ENCODE measurements around the gene THADA. TPM values are rescaled to one million over a fixed set of nuclear protein-coding genes. Genes with fewer than 3 reads are reported as not detected.
"Not testable (repeated sequence)": the region's sequence is repeated elsewhere in the genome, so short reads cannot be mapped to it uniquely, and the experiment has no call there.

Gene THADA
- polyA plus RNA-seq, 3 donors from 2014 or later: 4.2 to 16.2 (median 8.9) TPM

DNA sequence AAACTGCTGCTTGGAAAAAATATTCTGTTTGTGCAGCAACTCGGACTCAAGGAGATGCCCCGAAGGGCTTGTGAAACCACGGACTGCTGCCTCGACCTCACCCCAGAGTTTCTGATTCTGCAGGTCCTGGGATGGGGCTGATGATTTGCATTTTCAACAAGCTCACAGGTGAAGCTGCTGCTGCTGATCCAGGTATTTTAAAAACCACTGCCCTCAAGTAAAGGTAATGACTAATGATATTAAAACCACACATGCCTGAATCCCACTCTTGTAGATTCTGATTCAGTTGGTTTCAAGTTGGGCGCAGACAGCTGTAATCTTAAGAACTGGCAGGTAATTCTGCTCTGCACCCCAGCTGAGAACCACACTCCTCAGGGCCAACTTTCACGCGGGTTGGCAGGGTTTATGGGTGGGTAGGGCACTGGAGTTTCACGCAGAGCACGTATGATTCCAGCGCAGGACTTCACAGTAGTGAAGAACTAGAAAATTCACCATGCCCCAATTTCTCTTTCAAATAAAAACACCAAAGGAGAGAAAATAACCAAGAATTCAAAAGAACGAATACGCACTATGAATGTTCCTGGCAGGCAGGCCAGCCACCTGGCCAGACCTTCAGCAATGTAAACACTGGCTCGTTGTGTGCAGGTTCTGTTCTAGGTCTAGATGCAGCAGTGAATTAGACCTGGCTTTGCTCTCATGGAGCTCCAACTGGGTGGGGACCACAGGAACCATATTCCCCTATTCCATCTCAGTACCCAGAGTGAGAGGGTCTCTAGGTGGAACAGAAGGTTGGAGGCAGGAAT, 294.9 kb downstream of the THADA start:
- no peak for DNase-seq
- Mint-ChIP-seq H3K27me3 (ENCODE audit: low read depth in 3 of 3) (peaks cover 0 to 2% (median 0%) of the 10 kb centered on the region in 3 donors), H3K4me1 (no peaks in the 10 kb centered on the region), H3K4me3 (no peak overlapping the region), H3K36me3 (peaks cover 0 to 4% (median 0%) of the 10 kb centered on the region in 3 donors), H3K9me3 (no peaks in the 10 kb centered on the region), H3K27ac (no peak overlapping the region)

DNA sequence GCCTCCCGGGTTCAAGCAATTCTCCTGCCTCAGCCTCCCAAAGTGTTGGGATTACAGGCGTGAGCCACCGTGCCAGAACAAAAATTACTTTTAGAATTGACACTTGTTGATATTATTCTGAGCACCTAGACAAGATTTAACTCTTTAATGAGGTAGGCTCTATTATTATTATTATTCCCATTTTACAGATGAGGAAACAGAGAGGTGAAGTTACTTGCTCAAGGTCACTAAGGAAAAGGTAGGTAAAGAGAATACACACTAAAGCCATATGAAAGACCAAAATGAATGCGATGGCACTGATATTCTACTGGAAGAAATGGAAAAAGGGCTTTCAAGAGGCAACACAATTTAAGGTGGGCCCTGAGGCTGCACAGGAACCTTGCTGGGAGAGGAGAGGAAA, 295.6 kb downstream of the THADA start:
- Mint-ChIP-seq H3K27me3 (ENCODE audit: low read depth in 3 of 3) (no peaks in the 10 kb centered on the region), H3K9me3 (no peaks in the 10 kb centered on the region), H3K4me3 (no peak overlapping the region), H3K27ac (peak overlapping the region in 1 of 6 donors; percentile 2), H3K36me3 (peaks cover 0 to 4% (median 0%) of the 10 kb centered on the region in 3 donors), H3K4me1 (no peaks in the 10 kb centered on the region)
- DNase-seq: no peak

DNA sequence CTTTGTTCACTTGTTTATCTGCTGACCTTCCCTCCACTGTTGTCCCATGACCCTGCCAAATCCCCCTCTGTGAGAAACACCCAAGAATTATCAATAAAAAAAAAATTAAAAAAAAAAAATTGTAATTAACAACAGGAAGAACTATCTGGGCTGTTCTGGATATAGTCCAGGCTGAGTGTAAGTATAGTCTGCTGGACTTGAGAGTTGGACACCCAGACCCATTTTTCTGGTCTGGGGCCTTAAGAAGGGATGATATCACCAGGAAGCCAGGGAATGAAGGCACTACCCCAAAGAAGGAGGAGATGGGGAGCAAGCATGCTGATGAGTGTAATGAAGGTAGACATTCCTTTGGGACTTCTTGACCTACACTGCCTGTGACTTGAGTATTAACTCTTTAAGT, 297.3 kb downstream of the THADA start:
- Mint-ChIP-seq H3K9me3 (no peaks in the 10 kb centered on the region), H3K27me3 (ENCODE audit: low read depth in 3 of 3) (peaks cover 0 to 1% (median 0%) of the 10 kb centered on the region in 3 donors), H3K27ac (no peak overlapping the region), H3K4me3 (no peak overlapping the region), H3K36me3 (peaks cover 0 to 4% (median 0%) of the 10 kb centered on the region in 3 donors), H3K4me1 (peaks cover 11 to 13% of the 10 kb centered on the region in 2 donors)
- no peak for DNase-seq

DNA sequence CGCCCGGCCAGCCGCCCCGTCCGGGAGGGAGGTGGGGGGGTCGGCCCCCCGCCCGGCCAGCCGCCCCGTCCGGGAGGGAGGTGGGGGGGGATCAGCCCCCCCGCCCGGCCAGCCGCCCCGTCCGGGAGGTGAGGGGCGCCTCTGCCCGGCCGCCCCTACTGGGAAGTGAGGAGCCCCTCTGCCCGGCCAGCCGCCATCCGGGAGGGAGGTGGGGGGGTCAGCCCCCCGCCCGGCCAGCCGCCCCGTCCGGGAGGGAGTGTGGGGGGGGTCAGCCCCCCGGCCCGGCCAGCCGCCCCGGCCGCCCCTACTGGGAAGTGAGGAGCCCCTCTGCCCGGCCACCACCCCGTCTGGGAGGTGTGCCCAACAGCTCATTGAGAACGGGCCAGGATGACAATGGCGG, 298.1 kb downstream of the THADA start:
- H3K27me3 Mint-ChIP-seq (ENCODE audit: low read depth in 3 of 3); DNase-seq; H3K4me3 Mint-ChIP-seq; H3K36me3 Mint-ChIP-seq; H3K27ac Mint-ChIP-seq; H3K9me3 Mint-ChIP-seq: not testable (repeated sequence)
- peaks cover 11 to 14% of the 10 kb centered on the region in 2 donors for H3K4me1 Mint-ChIP-seq

DNA sequence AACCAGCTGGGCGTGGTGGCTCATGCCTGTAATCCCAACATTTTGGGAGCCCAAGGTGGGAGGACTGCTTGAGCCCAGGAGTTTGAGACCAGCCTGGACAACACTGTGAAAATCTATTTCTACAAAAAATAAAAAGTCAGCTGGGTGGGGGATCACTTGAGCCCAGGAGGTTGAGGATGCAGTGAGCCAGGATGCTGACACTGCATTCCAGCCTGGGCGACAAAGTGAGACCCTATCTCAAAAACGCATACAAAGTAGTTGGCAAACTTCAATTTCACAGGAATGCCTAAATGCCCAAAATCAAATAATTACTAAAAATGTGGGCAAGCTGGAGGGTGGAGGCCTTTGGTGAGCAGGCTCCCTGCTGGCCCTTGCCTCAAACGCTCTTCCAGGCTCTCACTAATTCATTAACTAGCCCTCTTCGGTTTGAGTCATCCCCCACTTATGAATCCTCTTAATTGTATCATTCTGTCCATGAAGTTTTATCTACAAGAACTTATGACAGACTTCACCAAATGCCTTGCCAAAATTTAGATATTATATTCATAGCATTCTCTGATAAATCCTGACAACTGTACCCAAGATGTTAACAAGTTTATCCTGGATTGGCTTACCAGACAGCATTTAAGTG, 300.8 kb downstream of the THADA start:
- H3K4me3 Mint-ChIP-seq: no peak overlapping the region
- peak overlapping the region in 4 of 6 donors; percentile 2 to 72 (median 49) for H3K27ac Mint-ChIP-seq
- peaks cover 12 to 23% (median 12%) of the 10 kb centered on the region in 3 donors for H3K36me3 Mint-ChIP-seq
- peaks cover 11 to 14% of the 10 kb centered on the region in 2 donors for H3K4me1 Mint-ChIP-seq
- no peaks in the 10 kb centered on the region for H3K9me3 Mint-ChIP-seq
- H3K27me3 Mint-ChIP-seq (ENCODE audit: low read depth in 3 of 3): peaks cover 0 to 2% (median 1%) of the 10 kb centered on the region in 3 donors
- no peak for DNase-seq

- peaks cover 0 to 2% (median 1%) of the 10 kb centered on the region in 3 donors for H3K27me3 Mint-ChIP-seq (ENCODE audit: low read depth in 3 of 3)
- peaks cover 11 to 14% of the 10 kb centered on the region in 2 donors for H3K4me1 Mint-ChIP-seq
- no peaks in the 10 kb centered on the region for H3K9me3 Mint-ChIP-seq
- H3K4me3 Mint-ChIP-seq: no peak overlapping the region
- peaks cover 16 to 27% (median 18%) of the 10 kb centered on the region in 3 donors for H3K36me3 Mint-ChIP-seq
- peak overlapping the region; percentile 46 to 85 (median 64) for H3K27ac Mint-ChIP-seq
- peak in 2 of 3 donors; percentile 12 to 39 for DNase-seq
These were observed 301.8 kb downstream of the THADA start for GRCh38 chr2:43293744-43294695.

DNA sequence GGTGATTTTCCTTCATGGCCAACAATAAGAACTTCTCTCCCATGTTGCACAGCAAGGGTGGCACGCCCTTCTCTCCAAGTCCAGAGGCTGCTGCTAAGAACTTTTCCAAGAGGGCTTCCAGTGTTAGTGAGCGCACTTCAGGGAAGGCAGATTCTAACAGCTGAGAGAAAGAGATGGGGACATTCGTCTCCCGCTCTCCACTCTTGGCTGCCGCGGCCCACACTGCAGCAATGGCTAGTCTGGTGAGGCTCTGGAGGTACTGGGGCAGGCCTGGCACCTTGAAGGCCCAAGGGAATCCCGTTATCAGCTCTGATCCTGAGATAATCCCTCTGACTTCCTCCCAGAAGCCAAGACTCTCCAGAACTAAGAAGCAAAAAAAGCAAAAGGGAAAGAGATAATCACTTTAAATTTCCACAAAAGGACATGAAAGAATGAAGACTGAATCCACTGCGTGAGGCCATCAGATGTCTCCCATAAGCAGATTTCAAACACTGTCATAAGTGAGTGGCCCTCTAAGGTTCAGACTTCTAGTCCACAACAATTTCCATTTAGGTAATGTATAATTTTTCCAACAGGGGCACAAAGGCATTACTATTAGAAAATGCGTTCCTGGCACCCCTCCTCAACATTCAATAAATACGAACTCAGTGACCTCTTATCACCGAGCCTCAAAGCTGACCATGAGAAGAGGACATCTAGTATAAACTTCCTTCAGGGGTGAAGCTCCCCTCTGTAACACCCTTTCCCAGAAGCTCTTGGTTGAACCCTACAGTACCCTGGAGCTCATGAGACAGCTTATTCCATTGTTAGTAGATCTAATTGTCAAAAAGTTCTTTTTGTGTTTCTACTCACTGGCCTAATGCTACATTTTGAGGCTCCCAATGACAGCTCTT, 302.7 kb downstream of the THADA start:
- Mint-ChIP-seq H3K27me3 (ENCODE audit: low read depth in 3 of 3) (peaks cover 0 to 2% (median 1%) of the 10 kb centered on the region in 3 donors), H3K4me3 (no peak overlapping the region), H3K27ac (peak overlapping the region in 3 of 6 donors; percentile 46 to 85 (median 65)), H3K4me1 (peaks cover 11 to 14% of the 10 kb centered on the region in 2 donors), H3K9me3 (no peaks in the 10 kb centered on the region), H3K36me3 (peaks cover 20 to 30% (median 24%) of the 10 kb centered on the region in 3 donors)
- no peak for DNase-seq

- Mint-ChIP-seq H3K27ac (no peak overlapping the region), H3K4me3 (no peak overlapping the region), H3K9me3 (no peaks in the 10 kb centered on the region), H3K4me1 (peaks cover 11 to 14% of the 10 kb centered on the region in 2 donors), H3K36me3 (peaks cover 20 to 36% (median 29%) of the 10 kb centered on the region in 3 donors), H3K27me3 (ENCODE audit: low read depth in 3 of 3) (peaks cover 0 to 2% (median 1%) of the 10 kb centered on the region in 3 donors)
- DNase-seq: no peak
These were observed 303.5 kb downstream of the THADA start for GRCh38 chr2:43292297-43292696.

- Mint-ChIP-seq H3K27ac (no peak overlapping the region), H3K9me3 (peaks cover 1 to 9% (median 6%) of the 10 kb centered on the region in 6 donors), H3K4me1 (peaks cover 8 to 9% of the 10 kb centered on the region in 2 donors), H3K27me3 (ENCODE audit: low read depth in 3 of 3) (peaks cover 0 to 2% (median 1%) of the 10 kb centered on the region in 3 donors), H3K4me3 (no peak overlapping the region), H3K36me3 (peaks cover 45 to 66% (median 55%) of the 10 kb centered on the region in 3 donors)
- no peak for DNase-seq
These were observed 306.5 kb downstream of the THADA start for GRCh38 chr2:43289331-43289730.

GRCh38 chr2:43288417-43289305, 307.2 kb downstream of the THADA start:
- H3K4me3 Mint-ChIP-seq: no peak overlapping the region
- H3K27ac Mint-ChIP-seq: no peak overlapping the region
- peaks cover 0 to 2% (median 0%) of the 10 kb centered on the region in 3 donors for H3K27me3 Mint-ChIP-seq (ENCODE audit: low read depth in 3 of 3)
- peaks cover under 1 to 2% of the 10 kb centered on the region in 2 donors for H3K4me1 Mint-ChIP-seq
- peaks cover 51 to 70% (median 58%) of the 10 kb centered on the region in 3 donors for H3K36me3 Mint-ChIP-seq
- DNase-seq: no peak
- H3K9me3 Mint-ChIP-seq: peaks cover 1 to 11% (median 7%) of the 10 kb centered on the region in 6 donors

DNA sequence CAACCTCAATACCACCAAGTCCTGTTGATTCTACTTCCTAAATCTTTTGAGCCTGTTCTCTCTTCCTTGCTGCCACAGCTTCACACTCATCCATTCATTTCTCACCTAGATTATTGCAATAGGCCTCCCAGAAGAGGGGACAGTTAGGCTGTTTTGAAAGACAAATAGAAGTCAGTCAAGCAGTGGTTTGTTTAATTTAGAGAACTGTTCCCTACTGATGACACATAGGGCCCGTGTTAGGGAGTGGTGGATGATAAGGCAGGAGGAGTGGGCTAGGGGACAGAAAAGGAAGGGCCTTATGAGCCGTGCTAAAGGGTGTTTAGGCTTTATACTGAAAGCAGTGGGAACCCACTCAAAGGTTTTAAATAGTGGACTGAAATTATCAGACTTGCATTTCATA, 309.9 kb downstream of the THADA start:
- Mint-ChIP-seq H3K36me3 (peaks cover 60 to 81% (median 68%) of the 10 kb centered on the region in 3 donors), H3K27ac (peak overlapping the region in 1 of 6 donors; percentile 42), H3K4me3 (no peak overlapping the region), H3K27me3 (ENCODE audit: low read depth in 3 of 3) (peaks cover 0 to 2% (median 0%) of the 10 kb centered on the region in 3 donors), H3K4me1 (no peaks in the 10 kb centered on the region), H3K9me3 (peaks cover 1 to 16% (median 8%) of the 10 kb centered on the region in 6 donors)
- DNase-seq: no peak

DNA sequence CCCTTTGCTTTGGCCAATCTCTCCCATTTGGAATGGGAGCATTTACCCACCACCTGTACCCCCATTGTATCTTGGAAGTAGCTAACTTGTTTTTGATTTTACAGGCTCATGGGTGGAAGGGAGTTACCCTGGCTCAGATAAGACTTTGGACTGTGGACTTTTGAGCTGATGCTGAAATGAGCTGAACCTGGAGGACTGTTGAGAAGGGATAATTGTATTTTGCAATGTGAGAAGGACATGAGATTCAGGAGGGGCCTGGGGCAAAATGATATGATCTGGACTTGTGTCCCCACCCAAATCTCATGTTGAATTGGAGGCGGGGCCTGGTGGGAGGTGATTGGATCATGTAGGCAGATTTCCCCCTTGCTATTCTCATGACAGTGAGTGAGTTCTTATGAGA, 310.9 kb downstream of the THADA start:
- H3K9me3 Mint-ChIP-seq: peaks cover 1 to 16% (median 8%) of the 10 kb centered on the region in 6 donors
- no peak for DNase-seq
- H3K36me3 Mint-ChIP-seq: peaks cover 57 to 81% (median 71%) of the 10 kb centered on the region in 3 donors
- no peak overlapping the region for H3K4me3 Mint-ChIP-seq
- no peaks in the 10 kb centered on the region for H3K27me3 Mint-ChIP-seq (ENCODE audit: low read depth in 3 of 3)
- H3K27ac Mint-ChIP-seq: no peak overlapping the region
- H3K4me1 Mint-ChIP-seq: no peaks in the 10 kb centered on the region

Measured in immature natural killer cell (primary cell).